T-helper 2 cell treated with Interferon-gamma antibody and Interleukin-4, amounts not matched to agents 5 μg/mL and 100 μg/mL, for 36 hours (primary cell): Measurements from ENCODE around the gene ZBTB48.
A peak's percentile ranks its signal among the peaks of the same experiment; 100 is the strongest.

Source experiments
- DNase-seq: peaks from one replicate; pipeline ENCODE4 v3.0.0; 2021; ENCODE audit warnings: low spot score
- H3K27ac Mint-ChIP-seq: one replicate; pipeline ENCODE4 v1.8.0; 2021; ENCODE audit warnings: mild to moderate bottlenecking, mixed read lengths
- H3K27me3 Mint-ChIP-seq: one replicate; pipeline ENCODE4 v1.8.0; 2021; ENCODE audit warnings: low read depth, mixed read lengths
- H3K36me3 Mint-ChIP-seq: one replicate; pipeline ENCODE4 v1.8.0; 2021; ENCODE audit warnings: low read depth, mixed read lengths
- H3K4me1 Mint-ChIP-seq: one replicate; pipeline ENCODE4 v1.8.0; 2021; ENCODE audit warnings: low read depth, mixed read lengths
- H3K4me3 Mint-ChIP-seq: one replicate; pipeline ENCODE4 v1.8.0; 2022; ENCODE audit warnings: mild to moderate bottlenecking, moderate library complexity, mixed read lengths
- H3K9me3 Mint-ChIP-seq: one replicate; pipeline ENCODE4 v1.8.0; 2021; ENCODE audit warnings: mixed read lengths

Gene ZBTB48

DNA sequence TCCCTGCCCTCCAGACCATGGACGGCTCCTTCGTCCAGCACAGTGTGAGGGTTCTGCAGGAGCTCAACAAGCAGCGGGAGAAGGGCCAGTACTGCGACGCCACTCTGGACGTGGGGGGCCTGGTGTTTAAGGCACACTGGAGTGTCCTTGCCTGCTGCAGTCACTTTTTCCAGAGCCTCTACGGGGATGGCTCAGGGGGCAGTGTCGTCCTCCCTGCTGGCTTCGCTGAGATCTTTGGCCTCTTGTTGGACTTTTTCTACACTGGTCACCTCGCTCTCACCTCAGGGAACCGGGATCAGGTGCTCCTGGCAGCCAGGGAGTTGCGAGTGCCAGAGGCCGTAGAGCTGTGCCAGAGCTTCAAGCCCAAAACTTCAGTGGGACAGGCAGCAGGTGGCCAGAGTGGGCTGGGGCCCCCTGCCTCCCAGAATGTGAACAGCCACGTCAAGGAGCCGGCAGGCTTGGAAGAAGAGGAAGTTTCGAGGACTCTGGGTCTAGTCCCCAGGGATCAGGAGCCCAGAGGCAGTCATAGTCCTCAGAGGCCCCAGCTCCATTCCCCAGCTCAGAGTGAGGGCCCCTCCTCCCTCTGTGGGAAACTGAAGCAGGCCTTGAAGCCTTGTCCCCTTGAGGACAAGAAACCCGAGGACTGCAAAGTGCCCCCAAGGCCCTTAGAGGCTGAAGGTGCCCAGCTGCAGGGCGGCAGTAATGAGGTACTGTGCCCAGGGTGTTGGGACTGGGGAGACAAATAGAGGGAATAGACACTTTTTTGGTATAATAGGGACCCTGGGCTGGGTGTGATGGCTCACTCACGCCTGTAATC is 1.0 kb downstream of the ZBTB48 start:
- Mint-ChIP-seq H3K27ac (peak overlapping the region; percentile 99), H3K4me1 (peaks cover 30% of the 10 kb centered on the region), H3K27me3 (no peaks in the 10 kb centered on the region), H3K36me3 (peaks cover 2% of the 10 kb centered on the region), H3K9me3 (no peaks in the 10 kb centered on the region), H3K4me3 (peak overlapping the region; percentile 97)
- no peak for DNase-seq

DNA sequence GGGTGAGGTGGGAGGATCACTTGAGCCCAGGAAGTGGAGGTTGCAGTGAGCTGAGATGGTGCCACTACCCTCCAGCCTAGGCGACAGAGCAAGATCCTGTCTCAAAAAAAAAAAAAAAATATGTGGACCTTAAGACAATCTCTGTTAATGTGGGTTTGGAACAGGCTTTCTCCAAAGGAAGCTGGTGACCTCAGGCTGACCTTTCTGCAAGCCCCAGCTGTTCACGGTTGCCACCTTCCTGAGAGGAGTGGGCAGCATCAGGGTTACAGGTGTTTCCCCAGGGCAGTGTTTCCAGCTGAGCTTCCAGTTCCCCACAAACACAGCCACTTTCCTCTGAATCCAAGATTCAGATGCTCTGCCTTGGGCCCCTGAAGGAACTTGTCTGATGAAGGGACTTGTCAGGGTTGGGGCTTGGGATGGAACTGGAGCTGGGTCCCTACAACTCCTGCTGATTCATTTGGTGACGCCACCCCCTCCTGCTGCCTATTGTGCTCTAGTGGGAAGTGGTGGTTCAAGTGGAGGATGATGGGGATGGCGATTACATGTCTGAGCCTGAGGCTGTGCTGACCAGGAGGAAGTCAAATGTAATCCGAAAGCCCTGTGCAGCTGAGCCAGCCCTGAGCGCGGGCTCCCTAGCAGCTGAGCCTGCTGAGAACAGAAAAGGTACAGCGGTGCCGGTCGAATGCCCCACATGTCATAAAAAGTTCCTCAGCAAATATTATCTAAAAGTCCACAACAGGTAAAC is 1.9 kb downstream of the ZBTB48 start:
- Mint-ChIP-seq H3K9me3 (no peaks in the 10 kb centered on the region), H3K36me3 (peaks cover 2% of the 10 kb centered on the region), H3K27ac (peak overlapping the region; percentile 60), H3K27me3 (no peaks in the 10 kb centered on the region), H3K4me1 (peaks cover 30% of the 10 kb centered on the region), H3K4me3 (peak overlapping the region; percentile 97)
- DNase-seq = no peak

DNA sequence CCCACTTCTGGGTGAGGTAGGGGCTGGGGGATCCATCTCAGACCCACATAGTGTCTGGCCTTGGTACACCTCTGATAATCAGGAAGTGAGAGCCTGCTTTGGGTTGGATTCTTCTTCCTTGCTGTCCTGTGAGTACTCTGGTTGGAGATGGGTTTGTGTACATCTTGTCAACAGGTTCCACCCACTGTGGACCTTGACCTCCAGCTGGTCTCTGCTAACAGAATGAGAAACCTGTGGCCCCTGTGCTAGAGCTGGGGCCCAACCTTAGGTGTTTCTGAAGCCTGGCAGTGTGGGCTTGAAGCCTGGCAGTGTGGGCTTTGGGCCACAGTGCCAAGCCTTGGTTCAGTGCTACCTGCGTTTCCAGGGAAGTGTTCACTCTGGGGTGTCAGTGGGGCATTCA is 2.6 kb downstream of the ZBTB48 start:
- Mint-ChIP-seq H3K27me3 (no peaks in the 10 kb centered on the region), H3K27ac (peak overlapping the region; percentile 42), H3K36me3 (peaks cover 2% of the 10 kb centered on the region), H3K9me3 (no peaks in the 10 kb centered on the region), H3K4me3 (peak overlapping the region; percentile 97), H3K4me1 (peaks cover 30% of the 10 kb centered on the region)
- DNase-seq = no peak

DNA sequence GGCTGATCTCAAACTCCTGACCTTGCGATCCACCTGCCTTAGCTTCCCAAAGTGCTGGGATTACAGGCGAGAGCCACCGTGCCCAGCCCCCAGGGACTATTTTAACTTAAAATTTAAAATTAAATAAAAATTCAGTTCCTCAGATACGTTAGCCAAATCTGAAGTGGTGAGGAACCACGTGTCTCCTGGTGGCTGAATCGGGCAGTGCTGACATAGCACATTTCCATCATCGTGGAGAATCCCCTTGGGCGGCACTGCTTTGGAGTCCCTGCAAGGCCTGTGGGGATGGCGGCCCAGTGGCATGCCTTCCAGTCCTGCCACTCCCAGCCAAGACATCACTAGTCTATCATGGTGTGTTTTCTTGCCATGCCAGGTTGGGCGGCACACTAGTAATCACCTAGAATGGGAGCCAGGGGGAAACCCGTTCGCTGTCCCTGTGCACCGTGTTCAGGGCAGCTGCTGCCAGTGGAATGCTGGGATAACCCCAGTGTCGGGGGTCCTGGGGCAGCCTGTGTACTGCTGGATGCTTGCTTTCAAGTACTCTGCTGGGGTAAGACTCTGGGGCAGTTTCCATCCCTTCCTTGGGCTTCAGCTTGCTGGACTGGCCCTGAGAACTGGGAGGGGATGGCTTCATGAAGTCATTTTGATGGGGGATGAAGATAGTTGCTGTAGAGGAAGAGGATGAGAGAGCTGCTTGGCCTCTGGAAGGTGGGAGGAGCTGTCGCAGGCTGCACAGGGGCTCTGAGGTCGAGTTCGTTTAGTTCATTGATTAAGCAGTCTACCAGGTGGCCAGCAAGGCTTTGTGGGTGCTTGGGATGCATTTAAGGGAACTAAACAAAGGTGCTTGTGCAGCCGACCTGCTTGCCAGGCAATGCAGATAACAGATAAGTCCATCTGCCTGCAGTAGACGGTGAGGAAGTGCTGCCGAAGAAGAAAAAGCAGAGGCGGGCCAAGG is 4.6 kb downstream of the ZBTB48 start:
- Mint-ChIP-seq H3K27me3 (no peaks in the 10 kb centered on the region), H3K27ac (no peak overlapping the region), H3K9me3 (no peaks in the 10 kb centered on the region), H3K4me1 (peaks cover 28% of the 10 kb centered on the region), H3K36me3 (peaks cover 7% of the 10 kb centered on the region), H3K4me3 (no peak overlapping the region)
- DNase-seq = no peak

DNA sequence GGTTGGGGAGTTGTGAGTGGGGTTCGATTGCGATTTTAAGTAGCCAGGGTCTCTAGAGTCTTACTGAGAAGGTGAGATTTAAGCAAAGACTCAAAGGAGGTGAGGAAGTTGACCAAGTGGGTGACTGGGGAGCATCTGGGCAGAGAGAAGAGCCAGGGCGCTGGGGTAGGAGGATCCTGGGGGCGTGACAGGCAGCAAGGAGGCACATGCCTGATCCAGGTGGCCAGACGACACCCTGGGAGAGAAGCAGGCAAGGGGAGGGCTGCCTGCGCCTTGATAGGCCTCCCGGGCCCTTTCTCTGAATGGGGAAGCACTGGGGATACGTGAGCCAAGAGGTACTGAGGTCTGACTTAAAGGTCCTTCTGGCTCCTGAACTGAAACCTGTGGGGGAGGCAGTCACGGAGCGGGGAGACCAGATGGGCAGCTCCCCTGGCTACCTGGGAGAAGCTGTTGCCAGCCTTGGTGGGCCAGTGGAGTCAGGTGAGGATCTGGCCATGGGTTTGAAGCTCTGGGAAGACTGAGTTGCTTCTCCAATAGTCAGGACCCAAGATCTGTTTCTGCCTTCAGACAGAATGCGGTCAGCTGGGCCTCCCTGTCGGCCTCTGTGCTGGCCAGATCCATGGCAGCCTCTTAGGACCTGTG is 5.4 kb downstream of the ZBTB48 start:
- peaks cover 26% of the 10 kb centered on the region for H3K4me1 Mint-ChIP-seq

DNA sequence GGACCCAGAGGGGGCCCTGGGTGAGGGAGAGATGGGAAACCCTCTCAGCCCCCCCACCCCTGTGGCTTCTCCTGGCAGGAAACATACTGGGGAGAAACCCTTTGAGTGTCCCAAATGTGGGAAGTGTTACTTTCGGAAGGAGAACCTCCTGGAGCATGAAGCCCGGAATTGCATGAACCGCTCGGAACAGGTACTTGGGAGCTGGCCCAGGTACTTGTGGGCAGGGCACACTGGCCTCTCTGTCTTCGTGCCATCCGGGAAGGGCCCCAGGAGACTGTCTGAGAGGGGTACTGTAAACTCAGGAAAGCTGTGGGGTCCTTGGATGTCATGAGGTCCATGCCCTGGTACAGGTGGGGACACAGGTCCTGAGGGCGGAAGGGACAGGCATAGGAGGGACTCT is 6.0 kb downstream of the ZBTB48 start:
- no peak for DNase-seq
- H3K9me3 Mint-ChIP-seq = no peaks in the 10 kb centered on the region
- H3K4me3 Mint-ChIP-seq = no peak overlapping the region
- H3K27ac Mint-ChIP-seq = no peak overlapping the region
- no peaks in the 10 kb centered on the region for H3K27me3 Mint-ChIP-seq
- peaks cover 22% of the 10 kb centered on the region for H3K4me1 Mint-ChIP-seq
- H3K36me3 Mint-ChIP-seq = peaks cover 13% of the 10 kb centered on the region

More for the DNA sequence above, 5.4 kb downstream of the ZBTB48 start:
- H3K27ac Mint-ChIP-seq = no peak overlapping the region
- H3K4me3 Mint-ChIP-seq = no peak overlapping the region
- H3K9me3 Mint-ChIP-seq = no peaks in the 10 kb centered on the region
- H3K36me3 Mint-ChIP-seq = peaks cover 10% of the 10 kb centered on the region
- no peaks in the 10 kb centered on the region for H3K27me3 Mint-ChIP-seq
- no peak for DNase-seq

DNA sequence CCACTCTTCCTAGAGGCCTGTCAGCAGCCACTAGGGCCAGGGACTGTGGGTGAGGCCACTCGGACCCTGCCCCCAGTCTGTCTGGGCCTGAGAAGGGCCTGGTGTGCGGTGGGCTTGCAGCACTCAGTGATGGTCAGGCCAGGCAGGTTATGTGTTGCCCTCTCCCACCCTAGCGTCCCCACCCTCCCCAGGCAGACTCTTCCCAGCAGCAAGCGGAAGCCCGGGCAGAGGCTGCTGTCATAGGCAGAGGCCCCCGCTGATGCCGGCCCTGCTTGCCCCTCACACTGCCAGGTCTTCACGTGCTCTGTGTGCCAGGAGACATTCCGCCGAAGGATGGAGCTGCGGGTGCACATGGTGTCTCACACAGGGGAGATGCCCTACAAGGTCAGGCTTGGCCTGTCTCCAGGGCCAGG is 6.6 kb downstream of the ZBTB48 start:
- H3K27me3 Mint-ChIP-seq = no peaks in the 10 kb centered on the region
- no peak overlapping the region for H3K27ac Mint-ChIP-seq
- peaks cover 20% of the 10 kb centered on the region for H3K4me1 Mint-ChIP-seq
- no peak for DNase-seq
- peaks cover 13% of the 10 kb centered on the region for H3K36me3 Mint-ChIP-seq
- no peak overlapping the region for H3K4me3 Mint-ChIP-seq
- no peaks in the 10 kb centered on the region for H3K9me3 Mint-ChIP-seq

DNA sequence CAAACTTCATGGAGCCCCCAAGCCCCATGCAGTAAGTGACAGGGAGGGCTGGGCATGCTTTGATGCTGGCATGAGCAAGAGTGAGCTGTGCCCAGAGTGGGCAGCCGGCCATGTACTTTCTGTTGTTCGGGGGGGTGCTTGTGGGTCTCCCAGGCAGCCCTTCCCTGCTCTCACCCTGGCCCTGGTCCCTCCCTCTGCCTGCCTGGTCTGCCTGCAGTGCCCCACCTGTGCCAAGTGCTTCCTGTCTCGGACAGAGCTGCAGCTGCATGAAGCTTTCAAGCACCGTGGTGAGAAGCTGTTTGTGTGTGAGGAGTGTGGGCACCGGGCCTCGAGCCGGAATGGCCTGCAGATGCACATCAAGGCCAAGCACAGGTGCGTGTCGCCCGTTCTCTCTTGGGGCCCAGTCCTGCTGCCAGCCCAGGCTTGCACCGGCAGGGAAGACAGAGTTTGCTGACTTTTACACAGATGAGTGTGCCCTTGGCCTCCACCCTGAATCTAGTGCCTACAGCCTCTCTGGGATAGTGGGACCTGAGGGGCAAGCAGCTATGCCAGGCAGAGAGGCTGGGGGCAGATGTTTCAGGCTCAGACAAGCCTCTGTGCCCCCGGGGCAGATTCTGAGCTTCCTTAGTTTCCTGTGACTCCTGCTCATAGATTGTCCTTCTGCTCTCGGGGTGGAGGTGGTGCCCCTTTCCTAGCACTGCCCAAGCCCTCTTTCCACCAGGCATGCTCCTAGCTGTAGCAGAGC is 7.6 kb downstream of the ZBTB48 start:
- H3K9me3 Mint-ChIP-seq = no peaks in the 10 kb centered on the region
- H3K27me3 Mint-ChIP-seq = no peaks in the 10 kb centered on the region
- H3K4me3 Mint-ChIP-seq = no peak overlapping the region
- H3K36me3 Mint-ChIP-seq = peaks cover 11% of the 10 kb centered on the region
- peak overlapping the region; percentile 21 for H3K27ac Mint-ChIP-seq
- no peak for DNase-seq
- peaks cover 14% of the 10 kb centered on the region for H3K4me1 Mint-ChIP-seq

DNA sequence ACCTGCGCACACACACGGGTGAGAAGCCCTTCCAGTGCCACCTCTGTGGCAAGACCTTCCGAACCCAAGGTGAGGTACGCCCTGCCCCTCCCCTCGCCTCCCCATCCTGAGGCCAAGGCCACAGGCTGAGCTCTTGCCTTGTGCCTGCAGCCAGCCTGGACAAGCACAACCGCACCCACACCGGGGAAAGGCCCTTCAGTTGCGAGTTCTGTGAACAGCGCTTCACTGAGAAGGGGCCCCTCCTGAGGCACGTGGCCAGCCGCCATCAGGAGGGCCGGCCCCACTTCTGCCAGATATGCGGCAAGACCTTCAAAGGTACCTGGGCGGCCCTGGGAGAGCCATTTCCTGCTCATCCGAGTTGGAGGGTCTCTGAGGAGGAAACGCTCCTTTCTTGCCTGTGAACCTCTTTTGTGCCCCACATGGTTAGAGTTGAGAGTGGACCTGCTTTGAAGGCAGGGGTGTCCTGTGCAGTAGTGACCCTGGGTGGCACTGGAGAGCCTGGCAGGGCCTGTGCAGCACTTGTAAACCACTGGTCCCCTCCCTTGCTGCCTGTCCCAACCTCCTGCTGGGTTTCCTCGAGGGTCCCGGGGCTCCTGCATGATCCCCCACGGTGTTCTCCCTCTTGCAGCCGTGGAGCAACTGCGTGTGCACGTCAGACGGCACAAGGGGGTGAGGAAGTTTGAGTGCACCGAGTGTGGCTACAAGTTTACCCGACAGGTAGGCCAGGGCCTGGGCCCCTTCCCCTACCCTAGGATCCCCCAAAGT is 8.5 kb downstream of the ZBTB48 start:
- Mint-ChIP-seq H3K4me3 (no peak overlapping the region), H3K36me3 (peaks cover 11% of the 10 kb centered on the region), H3K27ac (peak overlapping the region; percentile 21), H3K4me1 (peaks cover 11% of the 10 kb centered on the region), H3K27me3 (no peaks in the 10 kb centered on the region), H3K9me3 (no peaks in the 10 kb centered on the region)
- DNase-seq = no peak

DNA sequence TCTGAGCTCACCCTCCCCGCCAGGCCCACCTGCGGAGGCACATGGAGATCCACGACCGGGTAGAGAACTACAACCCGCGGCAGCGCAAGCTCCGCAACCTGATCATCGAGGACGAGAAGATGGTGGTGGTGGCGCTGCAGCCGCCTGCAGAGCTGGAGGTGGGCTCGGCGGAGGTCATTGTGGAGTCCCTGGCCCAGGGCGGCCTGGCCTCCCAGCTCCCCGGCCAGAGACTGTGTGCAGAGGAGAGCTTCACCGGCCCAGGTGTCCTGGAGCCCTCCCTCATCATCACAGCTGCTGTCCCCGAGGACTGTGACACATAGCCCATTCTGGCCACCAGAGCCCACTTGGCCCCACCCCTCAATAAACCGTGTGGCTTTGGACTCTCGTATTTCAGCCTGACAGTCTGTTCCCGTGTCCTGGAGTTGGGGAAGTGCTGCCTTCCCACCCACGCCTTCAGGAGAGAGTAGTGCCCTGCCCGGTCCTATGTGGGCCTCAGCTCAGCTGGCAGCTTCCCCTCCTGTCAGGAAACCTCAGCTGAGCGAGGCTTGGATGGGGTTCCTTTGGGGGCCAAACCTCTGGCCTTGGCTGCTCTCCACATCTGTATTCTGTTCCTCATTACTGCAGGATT is 9.2 kb downstream of the ZBTB48 start:
- no peak overlapping the region for H3K27ac Mint-ChIP-seq
- H3K27me3 Mint-ChIP-seq = no peaks in the 10 kb centered on the region
- H3K36me3 Mint-ChIP-seq = peaks cover 14% of the 10 kb centered on the region
- H3K4me3 Mint-ChIP-seq = no peak overlapping the region
- no peaks in the 10 kb centered on the region for H3K9me3 Mint-ChIP-seq
- DNase-seq = no peak
- peaks cover 11% of the 10 kb centered on the region for H3K4me1 Mint-ChIP-seq

DNA sequence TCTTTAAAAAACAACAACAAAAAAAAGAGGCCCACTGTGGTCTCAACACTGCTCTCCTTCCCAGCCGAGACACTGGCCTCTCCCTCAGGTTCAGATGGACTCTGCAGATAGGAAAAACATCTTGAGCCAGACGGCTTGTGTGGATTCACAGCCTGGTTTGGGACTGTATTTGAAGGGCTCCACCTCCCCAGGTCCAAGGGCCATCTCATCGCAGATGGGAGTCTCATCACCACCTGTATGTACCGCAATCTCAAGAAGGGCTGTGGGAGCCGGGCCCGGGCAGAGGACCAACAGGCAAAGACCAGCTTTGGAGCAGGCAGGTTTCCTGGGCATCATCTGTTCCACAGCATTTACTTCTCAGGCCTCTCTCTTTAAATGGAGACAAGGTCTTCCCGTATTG is 10.3 kb downstream of the ZBTB48 start:
- Mint-ChIP-seq H3K4me3 (no peak overlapping the region), H3K36me3 (peaks cover 16% of the 10 kb centered on the region), H3K9me3 (no peaks in the 10 kb centered on the region), H3K4me1 (peaks cover 7% of the 10 kb centered on the region), H3K27me3 (no peaks in the 10 kb centered on the region), H3K27ac (no peak overlapping the region)
- DNase-seq = no peak

DNA sequence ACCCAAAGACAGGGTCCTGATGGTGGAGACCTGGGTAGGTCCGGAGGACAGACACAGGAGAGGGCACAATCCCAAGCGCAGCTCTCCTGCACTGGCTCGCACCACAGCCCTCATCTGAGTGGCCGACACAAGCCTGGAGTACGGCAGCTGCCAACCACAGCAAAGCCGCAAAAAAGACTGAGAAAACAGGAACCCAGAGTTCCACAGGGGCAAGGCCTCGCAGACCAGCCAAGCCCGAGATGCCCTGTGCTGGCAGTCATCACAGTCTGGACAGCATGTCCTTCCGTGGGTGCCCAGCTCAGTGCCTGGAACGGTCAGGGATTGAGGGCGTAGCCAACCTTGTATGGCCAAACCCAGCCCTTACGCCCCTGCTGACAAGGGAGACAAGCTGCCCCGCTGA is 11.4 kb downstream of the ZBTB48 start:
- no peak for DNase-seq
- H3K4me1 Mint-ChIP-seq = peaks cover 8% of the 10 kb centered on the region
- H3K27ac Mint-ChIP-seq = peak overlapping the region; percentile 36
- H3K9me3 Mint-ChIP-seq = no peaks in the 10 kb centered on the region
- H3K36me3 Mint-ChIP-seq = peaks cover 27% of the 10 kb centered on the region
- no peaks in the 10 kb centered on the region for H3K27me3 Mint-ChIP-seq
- no peak overlapping the region for H3K4me3 Mint-ChIP-seq
